GM15510 (cell line): ENCODE results near the gene MTA1.

Experiments used
- POLR2A ChIP-seq: IDR thresholded peaks from 3 replicates; pipeline ENCODE4 v1.6.1; 2011; ENCODE audit warnings: borderline replicate concordance; ENCODE audit not compliant: insufficient read length; ENCODE audit errors: extremely low read depth

The MTA1 gene

DNA sequence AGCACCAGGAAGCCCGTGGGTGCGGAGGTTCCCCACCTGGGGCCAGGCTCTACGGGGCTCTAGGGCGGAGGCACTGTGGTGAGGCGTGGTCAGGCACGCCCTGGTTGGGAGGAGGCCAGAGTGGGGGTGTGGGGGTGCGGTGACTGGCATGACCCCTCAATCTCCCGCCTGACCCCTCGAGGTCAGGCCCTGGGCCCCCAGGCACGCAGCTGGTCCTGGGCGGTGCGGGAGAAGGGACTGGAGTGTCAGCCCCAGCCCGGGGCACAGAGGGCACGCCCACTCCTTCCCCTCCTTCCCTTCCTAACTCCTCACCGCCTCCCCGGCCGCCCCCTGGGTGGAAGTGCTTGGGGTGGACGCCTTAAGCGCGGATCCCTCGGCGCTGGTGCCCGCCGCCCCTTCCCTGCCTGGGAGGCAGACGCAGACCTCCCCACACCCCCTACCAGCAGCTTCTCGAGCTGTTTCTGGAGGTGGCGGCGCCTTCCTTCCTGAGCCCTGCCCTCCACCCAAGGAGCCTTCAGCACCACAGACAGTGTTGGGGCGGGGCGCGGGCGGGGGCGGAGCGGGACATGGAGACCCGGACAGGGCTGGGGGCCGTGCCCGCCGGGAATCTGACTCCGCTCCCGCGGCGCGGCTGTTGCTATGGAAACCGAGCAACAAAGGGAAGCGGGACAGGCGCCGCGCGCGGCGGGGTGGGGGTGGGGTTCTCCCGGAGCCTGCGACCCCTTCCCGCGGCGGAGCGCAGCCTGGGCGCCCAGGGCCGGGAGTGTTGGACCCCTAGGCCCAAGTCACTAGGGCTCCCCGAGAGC lies 54.3 kb downstream of the MTA1 start:
- no peak for TF ChIP-seq POLR2A

DNA sequence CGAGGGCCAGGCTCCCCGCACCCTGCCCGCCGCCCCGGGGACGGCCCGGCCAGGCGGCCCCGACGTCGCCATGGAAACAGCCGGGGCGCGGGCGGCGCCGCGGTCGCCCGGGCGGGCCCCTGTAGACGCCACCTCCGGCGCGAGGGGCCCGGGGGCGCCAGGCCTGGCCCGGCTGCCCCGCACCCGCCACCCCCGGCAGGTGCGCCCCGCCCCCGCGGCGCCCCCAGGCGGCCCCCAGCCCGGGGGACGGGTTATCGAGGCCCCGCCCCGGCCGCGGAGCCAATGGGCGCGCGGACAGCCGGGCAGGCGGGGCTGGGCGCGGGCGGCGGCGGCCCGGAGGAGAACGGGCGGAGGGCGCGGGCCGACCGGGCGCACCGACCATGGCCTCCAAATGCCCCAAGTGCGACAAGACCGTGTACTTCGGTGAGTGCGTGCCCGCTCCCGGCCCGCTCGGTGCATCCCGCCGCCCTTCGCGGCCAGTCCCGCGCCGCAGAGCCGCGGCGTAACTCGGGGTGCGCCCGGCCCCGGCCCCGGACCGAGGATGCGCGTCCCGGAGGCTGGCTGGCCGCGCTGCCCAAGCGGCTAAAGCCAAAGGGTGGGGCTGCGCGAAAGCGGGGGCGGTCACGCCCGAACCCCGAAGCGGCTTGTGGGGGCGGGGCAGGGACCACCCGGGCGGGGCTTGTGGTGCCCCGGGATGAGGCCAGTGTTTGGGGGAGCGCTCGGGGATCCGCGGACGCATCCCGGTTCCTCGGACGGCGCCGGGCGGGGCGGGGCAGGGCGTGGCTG lies 55.0 kb downstream of the MTA1 start, which contains the start of gene CRIP2:
TSS of gene CRIP2 (plus strand) at position 339 of the 786 bp plus-strand sequence. CDS start at position 381, 42 bp downstream.
- no peak for TF ChIP-seq POLR2A

DNA sequence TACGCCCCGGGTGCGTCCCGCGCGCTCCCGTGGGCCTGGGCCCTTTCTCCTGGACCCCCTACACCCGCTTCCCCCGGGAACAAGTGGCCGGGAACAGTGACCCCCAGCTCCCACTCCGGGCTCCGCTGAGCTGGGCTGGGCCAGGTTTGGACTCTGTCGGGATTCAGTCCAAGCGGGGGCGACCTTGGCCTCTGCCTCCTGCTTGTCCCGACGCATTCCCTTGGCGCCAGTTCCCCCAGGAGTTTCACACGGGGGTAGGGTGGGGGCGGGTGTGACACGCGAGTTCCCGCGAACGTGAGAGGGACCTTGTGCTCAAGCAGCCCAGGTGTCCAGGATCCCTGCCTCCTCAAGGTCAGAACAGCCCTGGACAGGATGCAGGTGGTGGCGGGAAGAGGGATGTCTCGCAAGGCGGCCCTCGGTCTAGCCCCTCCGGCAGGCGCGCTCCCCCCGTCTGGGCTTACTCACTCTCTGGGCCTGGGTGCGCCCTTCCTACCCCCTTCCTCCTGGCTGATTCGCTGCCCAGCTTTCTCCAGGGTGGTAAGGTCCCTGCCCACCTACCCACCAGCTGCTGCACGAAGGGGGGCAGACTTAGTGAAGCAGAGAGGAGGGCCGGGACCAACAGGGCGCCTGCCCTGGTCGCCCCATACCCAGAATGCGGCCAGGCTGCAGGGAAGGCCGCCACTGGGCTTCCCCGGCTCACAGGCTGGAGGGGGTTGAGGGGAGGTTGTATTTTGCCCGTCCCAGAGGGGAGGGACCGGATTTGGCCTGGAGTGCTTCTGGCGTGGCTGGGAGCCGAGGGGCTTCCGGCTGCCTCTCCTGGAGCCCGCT lies 55.9 kb downstream of the MTA1 start:
- TF ChIP-seq POLR2A, result no peak

- TF ChIP-seq POLR2A, result no peak
Measured at GRCh38 chr14:105476097-105476830, 56.6 kb downstream of the MTA1 start.

DNA sequence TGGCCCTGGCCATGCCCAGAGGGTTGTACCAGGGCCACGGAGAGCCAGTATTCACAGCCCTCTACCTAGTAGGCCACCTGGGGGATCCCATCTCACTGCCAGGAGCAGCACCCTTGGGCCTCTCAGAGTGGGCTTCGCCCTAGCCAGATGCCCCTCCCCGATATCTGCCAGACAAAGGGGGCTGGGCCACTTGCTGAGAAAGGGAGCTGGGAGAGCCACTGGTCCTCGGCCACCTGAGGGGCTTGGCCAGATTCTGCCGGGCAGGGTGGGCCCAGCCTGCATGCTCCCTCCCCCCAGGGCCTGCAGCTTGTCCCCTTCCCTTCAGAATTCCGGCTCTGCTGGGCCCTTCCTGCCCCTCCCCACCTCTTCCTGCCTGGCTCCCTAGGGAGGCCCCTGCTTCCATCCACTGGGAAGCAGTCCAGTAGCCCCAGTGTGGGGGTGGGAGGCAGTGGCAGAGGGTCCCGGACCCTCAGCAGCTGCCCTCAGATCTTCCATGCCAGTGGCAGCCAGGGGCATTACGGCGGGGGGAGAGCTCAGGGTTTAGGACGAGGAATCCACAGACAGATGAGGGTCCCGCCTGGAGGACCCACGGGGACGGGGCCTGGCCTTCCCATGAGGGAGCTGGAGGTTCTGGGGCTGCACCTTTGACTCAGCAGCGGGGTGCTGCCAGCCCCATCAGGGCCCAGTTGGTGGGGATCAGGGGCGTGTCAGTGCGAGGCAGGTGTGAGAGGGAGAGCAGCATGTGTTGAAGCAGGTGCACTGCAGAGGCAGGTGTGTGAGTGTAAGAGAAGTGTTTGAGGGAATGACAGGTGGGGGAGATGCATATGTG lies 57.4 kb downstream of the MTA1 start:
- no peak for TF ChIP-seq POLR2A

DNA sequence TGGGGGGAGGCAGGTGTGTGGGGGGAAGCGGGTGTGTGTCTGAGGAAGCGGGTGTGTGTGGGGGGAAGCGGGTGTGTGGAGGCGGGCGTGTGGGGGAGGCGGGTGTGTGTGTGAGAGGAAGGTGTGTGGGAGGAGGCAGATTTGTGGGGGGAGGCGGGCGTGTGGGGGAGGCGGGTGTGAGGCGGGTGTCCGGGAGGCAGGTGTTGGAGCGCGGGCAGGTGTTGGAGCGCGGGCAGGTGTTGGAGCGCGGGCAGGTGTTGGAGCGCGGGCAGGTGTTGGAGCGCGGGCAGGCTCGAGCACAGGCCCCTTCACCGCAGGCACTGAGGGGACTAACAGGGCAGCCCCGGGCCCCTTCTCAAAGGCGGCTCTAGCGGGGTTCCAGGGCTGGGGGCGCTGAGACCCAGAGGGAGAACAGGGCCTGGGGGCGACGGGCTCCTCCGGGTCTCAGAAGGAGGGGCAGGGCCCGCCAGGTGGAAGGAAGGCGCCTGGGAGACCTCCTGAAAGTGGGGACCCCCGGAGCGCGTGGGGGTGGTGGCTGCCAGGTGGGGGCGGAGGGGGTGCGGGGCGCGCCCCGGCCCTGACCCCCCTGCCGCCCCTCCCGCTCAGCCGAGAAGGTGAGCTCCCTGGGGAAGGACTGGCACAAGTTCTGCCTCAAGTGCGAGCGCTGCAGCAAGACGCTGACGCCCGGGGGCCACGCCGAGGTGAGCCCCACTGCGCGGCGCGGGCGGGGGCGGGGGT lies 58.2 kb downstream of the MTA1 start:
- no peak for TF ChIP-seq POLR2A

DNA sequence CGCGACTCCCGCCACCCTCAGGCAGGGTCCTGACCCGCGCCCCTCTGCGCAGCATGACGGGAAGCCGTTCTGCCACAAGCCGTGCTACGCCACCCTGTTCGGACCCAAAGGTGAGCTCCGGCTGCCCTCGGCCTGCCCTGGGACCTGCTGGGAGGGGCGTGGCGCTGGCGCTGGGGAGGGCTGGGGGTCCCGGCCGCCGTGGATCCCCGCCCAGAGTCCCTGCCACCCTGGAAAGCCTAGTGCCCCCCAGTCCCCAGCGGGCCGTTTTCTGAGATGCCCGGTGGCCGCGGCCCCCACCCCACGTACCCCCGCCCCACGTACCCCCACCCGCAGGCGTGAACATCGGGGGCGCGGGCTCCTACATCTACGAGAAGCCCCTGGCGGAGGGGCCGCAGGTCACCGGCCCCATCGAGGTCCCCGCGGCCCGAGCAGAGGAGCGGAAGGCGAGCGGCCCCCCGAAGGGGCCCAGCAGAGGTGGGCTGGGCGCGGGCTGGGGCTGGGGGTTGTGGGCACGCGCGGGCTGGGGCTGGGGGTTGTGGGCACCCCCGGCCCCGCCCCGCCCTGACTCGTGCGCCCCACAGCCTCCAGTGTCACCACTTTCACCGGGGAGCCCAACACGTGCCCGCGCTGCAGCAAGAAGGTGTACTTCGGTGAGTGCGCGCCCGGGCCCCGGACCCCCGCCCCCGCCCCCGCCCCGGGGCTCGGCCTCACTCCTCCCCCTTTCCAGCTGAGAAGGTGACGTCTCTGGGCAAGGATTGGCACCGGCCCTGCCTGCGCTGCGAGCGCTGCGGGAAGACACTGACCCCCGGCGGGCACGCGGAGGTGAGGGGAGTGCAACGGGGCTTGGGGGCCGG lies 59.0 kb downstream of the MTA1 start:
- no peak for TF ChIP-seq POLR2A

GRCh38 chr14:105479431-105480158 lies 60.0 kb downstream of the MTA1 start:
- no peak for TF ChIP-seq POLR2A

GRCh38 chr14:105480199-105480746 lies 60.6 kb downstream of the MTA1 start:
- no peak for TF ChIP-seq POLR2A

DNA sequence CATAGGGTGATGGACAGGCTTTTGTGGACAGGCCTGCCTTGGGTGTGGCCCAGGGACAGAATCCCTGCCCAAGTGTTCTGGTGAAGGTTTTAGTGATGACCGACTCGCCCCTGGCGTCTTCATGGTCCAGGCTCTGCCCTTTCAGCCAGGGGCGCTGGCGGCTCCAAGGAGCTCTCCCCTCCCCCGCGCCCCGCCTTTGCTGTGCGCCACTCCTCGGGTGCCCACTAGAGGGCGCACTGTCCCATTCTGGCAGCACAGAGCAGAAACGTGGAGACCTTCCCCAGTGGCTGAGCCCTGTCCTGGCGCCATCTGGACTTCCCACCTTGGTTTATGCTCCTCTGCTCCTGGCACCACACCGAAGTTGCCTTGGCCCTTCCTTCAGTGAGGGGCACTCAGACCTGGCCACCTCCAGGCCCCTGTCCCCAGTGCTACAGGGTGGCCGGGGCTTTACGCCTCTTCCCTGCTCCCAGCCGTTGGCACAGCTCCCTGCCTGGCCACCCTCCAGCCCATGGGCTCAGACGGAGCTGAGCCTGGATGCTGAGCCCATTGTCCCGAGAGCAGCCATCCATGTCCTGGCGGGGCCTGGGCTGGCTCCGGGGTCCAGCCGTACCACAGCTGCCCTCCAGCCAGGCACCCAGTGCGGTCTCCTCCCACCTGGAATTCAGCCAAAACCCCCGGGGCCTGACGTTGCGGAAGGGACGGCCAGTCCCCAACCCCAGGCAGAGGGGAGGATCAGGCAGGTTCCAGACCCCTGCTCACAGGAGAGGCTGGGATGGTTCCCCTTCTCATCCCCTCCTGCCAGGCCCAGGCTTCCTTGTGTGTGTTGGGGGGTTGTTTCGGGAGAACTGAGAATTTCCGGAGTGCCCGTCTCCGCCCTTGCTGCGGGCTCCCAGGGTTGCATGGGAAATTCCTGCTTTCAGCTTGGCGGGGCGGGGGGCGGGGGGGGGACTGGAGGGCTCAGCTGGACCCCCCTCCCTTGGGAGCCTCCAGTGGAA lies 61.5 kb downstream of the MTA1 start:
- no peak for TF ChIP-seq POLR2A
